Endothelial cell of umbilical vein (primary cell): ENCODE measurements around the gene KIF18A. TPM values are rescaled to one million over a fixed set of nuclear protein-coding genes. Genes with fewer than 3 reads are reported as not detected.

Experiments used
- BruUV-seq: library from RNA; stranded (reverse); fragments of 400-500 nt; replicated peaks from 2 replicates; lab custom pipeline; 2021; lab: Mats Ljungman, UMichigan
- CTCF ChIA-PET: fragments of 300-600, 350-600 bp; sonication (Branson Sonifier 250); formaldehyde crosslinking; loops from one replicate; lab custom pipeline; 2021; ENCODE audit warnings: antibody characterized with exemption, inconsistent platforms; lab: Charles Lee
- POLR2A ChIA-PET: fragments of 300-600, 350-600 bp; sonication (Branson Sonifier 250); formaldehyde crosslinking; loops from one replicate; lab custom pipeline; 2021; ENCODE audit warnings: antibody characterized with exemption, inconsistent platforms; lab: Charles Lee
- DNase-seq: peaks from one replicate; pipeline ENCODE4 v3.0.0-alpha.2; 2011; ENCODE audit warnings: low read depth, low spot score
- FAIRE-seq: peaks from 2 replicates; lab custom pipeline; 2011; peaks lifted over from hg19 to GRCh38; lab: Jason Lieb, UNC
- H2AFZ ChIP-seq: 2 replicates; pipeline ENCODE4 v1.6.0; 2012; ENCODE audit warnings: low read depth, low read length, control low read depth, inconsistent platforms
- H3K27ac ChIP-seq: 2 replicates; pipeline ENCODE4 v1.5.1; 2011; ENCODE audit warnings: low read depth, mild to moderate bottlenecking, control low read depth, low read length, moderate library complexity; ENCODE audit not compliant: insufficient read depth
- H3K27me3 ChIP-seq, 2 experiments: 2 replicates each; pipeline versions ENCODE4 v1.6.0 to v1.6.1; 2011; ENCODE audit warnings: low read length in 2 of 2, mixed read lengths in 1 of 2; ENCODE audit not compliant: control insufficient read depth in 2 of 2, insufficient read depth in 2 of 2
- H3K36me3 ChIP-seq, 2 experiments: 2 replicates in 1 of 2; 3 replicates in 1 of 2; pipeline ENCODE4 v1.5.1; 2011; ENCODE audit warnings: low read length in 2 of 2, mild to moderate bottlenecking in 1 of 2, moderate library complexity in 1 of 2; ENCODE audit not compliant: control insufficient read depth in 2 of 2, insufficient read depth in 2 of 2; ENCODE audit errors: extremely low read depth in 1 of 2
- H3K4me1 ChIP-seq: 3 replicates; pipeline ENCODE4 v1.5.1; 2011; ENCODE audit warnings: mild to moderate bottlenecking, low read length; ENCODE audit not compliant: control insufficient read depth, insufficient read depth; ENCODE audit errors: extremely low read depth
- H3K4me2 ChIP-seq: 2 replicates; pipeline ENCODE4 v1.6.1; 2011; ENCODE audit warnings: low read length, control low read depth, mixed read lengths; ENCODE audit not compliant: insufficient read depth
- H3K4me3 ChIP-seq, 3 experiments: fragments of 200-600 bp in 1 of 3; sonication (generic), shearing (Covaris generic) in 1 of 3; replicated peaks in 1 of 3; 2 replicates each; pipeline ENCODE4 v1.5.1; 2011 to 2016; ENCODE audit warnings: control low read depth in 3 of 3, low read length in 3 of 3, mild to moderate bottlenecking in 2 of 3, inconsistent platforms in 1 of 3, low read depth in 1 of 3, moderate library complexity in 1 of 3; ENCODE audit not compliant: insufficient read depth in 1 of 3
- H3K79me2 ChIP-seq: 2 replicates; pipeline ENCODE4 v1.6.0; 2012; ENCODE audit warnings: low read length, inconsistent platforms; ENCODE audit not compliant: control insufficient read depth, insufficient read depth
- H3K9ac ChIP-seq: replicated peaks from 2 replicates; pipeline ENCODE3; 2011; ENCODE audit warnings: low read length, control low read depth; ENCODE audit not compliant: insufficient read depth; ENCODE audit errors: extremely low read depth
- H3K9me1 ChIP-seq: replicated peaks from 3 replicates; pipeline ENCODE4 v1.6.0; 2011; ENCODE audit warnings: mild to moderate bottlenecking, low read length; ENCODE audit not compliant: control insufficient read depth, insufficient read depth; ENCODE audit errors: extremely low read depth
- H3K9me3 ChIP-seq: replicated peaks from 2 replicates; pipeline ENCODE4 v1.5.1; 2012; ENCODE audit warnings: low read length, inconsistent platforms; ENCODE audit not compliant: control insufficient read depth, insufficient read depth
- H4K20me1 ChIP-seq: replicated peaks from 2 replicates; pipeline ENCODE3; 2011; ENCODE audit warnings: mild to moderate bottlenecking, low read length; ENCODE audit not compliant: control insufficient read depth, insufficient read depth; ENCODE audit errors: extremely low read depth
- CTCF ChIP-seq, 2 donors: IDR thresholded peaks; 1 replicate in 1 of 2; 2 replicates in 1 of 2; pipeline ENCODE4 v1.5.1; 2011; ENCODE audit warnings: low read length in 2 of 2, mild to moderate bottlenecking in 2 of 2, moderate library complexity in 2 of 2, control low read depth in 1 of 2, inconsistent platforms in 1 of 2, low read depth in 1 of 2; ENCODE audit not compliant: insufficient read depth in 1 of 2; ENCODE audit errors: extremely low read depth in 1 of 2
- EZH2 ChIP-seq: IDR thresholded peaks from 2 replicates; pipeline ENCODE4 v1.6.1; 2012; ENCODE audit warnings: borderline replicate concordance, low read depth, mild to moderate bottlenecking, moderate library complexity, low read length, inconsistent platforms; ENCODE audit not compliant: severe bottlenecking
- GATA2 ChIP-seq: IDR thresholded peaks from 2 replicates; pipeline ENCODE4 v1.7.0; 2011; ENCODE audit warnings: low read depth, mild to moderate bottlenecking, moderate library complexity, mixed read lengths, low read length; ENCODE audit not compliant: insufficient read length, insufficient read depth
- MAX ChIP-seq: IDR thresholded peaks from 2 replicates; pipeline ENCODE4 v1.6.1; 2011; ENCODE audit not compliant: insufficient read depth, insufficient read length
- MYC ChIP-seq: IDR thresholded peaks from one replicate; pipeline ENCODE4 v1.6.1; 2011; ENCODE audit warnings: mild to moderate bottlenecking, low read depth, low read length
- POLR2A ChIP-seq: IDR thresholded peaks from 2 replicates; pipeline ENCODE4 v1.6.1; 2012; ENCODE audit warnings: low read depth, mild to moderate bottlenecking, control low read depth, low read length
- POLR2AphosphoS5 ChIP-seq: IDR thresholded peaks from 2 replicates; pipeline ENCODE4 v1.6.1; 2012; ENCODE audit warnings: low read depth, mild to moderate bottlenecking, control low read depth, low read length, moderate library complexity; ENCODE audit not compliant: insufficient read depth
- dilution Hi-C: fragments of 300-500 bp; cut with MboI; formaldehyde crosslinking; loops from one replicate; pipeline ENCODE4 v1.15.0; 2019; ENCODE audit warnings: low sequenced_read_pairs; ENCODE audit not compliant: extremely low pct_ligation_motif_present
- intact Hi-C: fragments of 100-400 bp; cut with micrococcal nuclease; formaldehyde crosslinking; loops from one replicate; pipeline ENCODE4 v1.10.0; 2022
- polyA plus RNA-seq, 4 experiments: library from polyadenylated mRNA; depleted of rRNA in 3 of 4; stranded (reverse) in 3 of 4; unstranded in 1 of 4; fragments of >200 nt; gene quantifications; 2 replicates each; pipeline versions ENCODE4 v1.2.1 to v1.2.3, GENCODE V29; 2011 to 2012; ENCODE audit warnings: missing spikeins in 1 of 4
- total RNA-seq: library from RNA; stranded (reverse); gene quantifications from 2 replicates; pipeline ENCODE4 v1.2.3, GENCODE V29; 2021

Gene KIF18A
- total and polyA plus RNA-seq, 2 donors (not counting 3 experiments of a cell fraction or from before 2014, with no cell fraction given) = 2.5 to 18.5 TPM

GRCh38 chr11:27972522-27973170, 135.3 kb downstream of the KIF18A start:
- Histone ChIP-seq H3K27ac (no peak overlapping the region), H2AFZ (no peak overlapping the region), H3K4me3 (no peak overlapping the region), H3K4me2 (no peak overlapping the region), H3K36me3 (no peaks in the 10 kb centered on the region), H4K20me1 (no peaks in the 10 kb centered on the region), H3K4me1 (no peaks in the 10 kb centered on the region), H3K9me3 (no peaks in the 10 kb centered on the region), H3K27me3 (no peaks in the 10 kb centered on the region), H3K9me1 (no peaks in the 10 kb centered on the region), H3K79me2 (no peaks in the 10 kb centered on the region), H3K9ac (no peak overlapping the region)
- TF ChIP-seq MAX = no peak
- TF ChIP-seq EZH2 = no peak
- no peak for TF ChIP-seq MYC
- TF ChIP-seq POLR2A = no peak
- no peak for TF ChIP-seq GATA2
- TF ChIP-seq CTCF (IDR thresholded peaks at IDR 0.05; ENCODE audit: extremely low read depth in 1 of 2, insufficient read depth in 1 of 2, low read depth in 1 of 2, low read length in 2 of 2) = no peak
- no peak for TF ChIP-seq POLR2AphosphoS5
- POLR2A ChIA-PET = no interaction called here
- DNase-seq (no peak), FAIRE-seq (no peak)
- intact Hi-C loops (no loop called here), dilution Hi-C loops (no loop called here)
- no TSS peak for BruUV-seq
- CTCF ChIA-PET = interaction anchor here (1.0 kb wide), 1 partner anchor 10 kb away, joined by 3 read pairs; no protein-coding TSS in a partner anchor
